Measurements from ENCODE around the gene SF3B3. TPM values are rescaled to one million over a fixed set of nuclear protein-coding genes. Genes with fewer than 3 reads are reported as not detected.

The SF3B3 gene
- total RNA-seq, 1 experiment from 2014 or later: 326 TPM

DNA sequence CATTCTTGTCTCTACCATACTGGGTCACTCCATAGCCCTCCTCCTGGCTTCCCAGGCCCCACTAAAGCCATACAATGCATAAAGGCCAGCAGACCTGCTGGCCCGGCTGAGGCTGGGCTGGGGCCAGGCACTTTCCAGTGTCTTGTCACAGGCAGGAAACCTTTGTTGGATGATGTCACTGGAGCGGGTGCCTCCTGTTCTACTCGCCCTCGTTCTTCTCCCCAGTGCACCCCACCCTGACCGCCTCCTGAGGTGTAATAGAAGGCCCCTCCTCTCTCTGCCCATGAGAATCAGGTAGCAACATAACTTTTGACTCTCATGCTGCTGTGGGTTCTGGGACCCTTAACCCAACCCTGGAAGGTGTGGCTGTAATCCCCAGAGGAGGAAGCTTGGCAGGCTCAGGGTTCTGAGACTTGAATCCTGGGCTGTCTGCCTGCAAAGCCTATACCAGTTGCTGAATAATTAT is 68.5 kb downstream of the SF3B3 start:
- H3F3A ChIP-seq (ENCODE audit: insufficient read depth, low read depth): peaks cover 7% of the 10 kb centered on the region; the same call in 1 of the 2 replicates
- H3K27ac ChIP-seq: no peak overlapping the region
- TF ChIP-seq EZH2 (IDR thresholded peaks at IDR 0.05; ENCODE audit: low read depth): no peak
- TF ChIP-seq, protein P1, sequence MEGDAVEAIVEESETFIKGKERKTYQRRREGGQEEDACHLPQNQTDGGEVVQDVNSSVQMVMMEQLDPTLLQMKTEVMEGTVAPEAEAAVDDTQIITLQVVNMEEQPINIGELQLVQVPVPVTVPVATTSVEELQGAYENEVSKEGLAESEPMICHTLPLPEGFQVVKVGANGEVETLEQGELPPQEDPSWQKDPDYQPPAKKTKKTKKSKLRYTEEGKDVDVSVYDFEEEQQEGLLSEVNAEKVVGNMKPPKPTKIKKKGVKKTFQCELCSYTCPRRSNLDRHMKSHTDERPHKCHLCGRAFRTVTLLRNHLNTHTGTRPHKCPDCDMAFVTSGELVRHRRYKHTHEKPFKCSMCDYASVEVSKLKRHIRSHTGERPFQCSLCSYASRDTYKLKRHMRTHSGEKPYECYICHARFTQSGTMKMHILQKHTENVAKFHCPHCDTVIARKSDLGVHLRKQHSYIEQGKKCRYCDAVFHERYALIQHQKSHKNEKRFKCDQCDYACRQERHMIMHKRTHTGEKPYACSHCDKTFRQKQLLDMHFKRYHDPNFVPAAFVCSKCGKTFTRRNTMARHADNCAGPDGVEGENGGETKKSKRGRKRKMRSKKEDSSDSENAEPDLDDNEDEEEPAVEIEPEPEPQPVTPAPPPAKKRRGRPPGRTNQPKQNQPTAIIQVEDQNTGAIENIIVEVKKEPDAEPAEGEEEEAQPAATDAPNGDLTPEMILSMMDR (conservative IDR thresholded peaks at IDR 0.05): no peak
- H3K9me2 ChIP-seq (ENCODE audit: insufficient read depth): no peaks in the 10 kb centered on the region; the same call in 1 of the 2 replicates
- 0 out of 2 replicates have a peak overlapping the region, but pooled peaks have one; percentile 19 for H3K4me2 ChIP-seq
- H3K79me2 ChIP-seq (ENCODE audit: low read depth): no peaks in the 10 kb centered on the region
- no peak overlapping the region; the same call in 1 of the 2 replicates for H2AFZ ChIP-seq
- ChIA-PET CTCF (no interaction called here), POLR2A (ENCODE audit: unreplicated experiment) (no interaction called here)
- H3K9me3 ChIP-seq (ENCODE audit: insufficient read depth, low read depth): no peaks in the 10 kb centered on the region
- H3K4me3 ChIP-seq: no peak overlapping the region
- peaks cover 9% of the 10 kb centered on the region; the same call in 1 of the 2 replicates for H3K4me1 ChIP-seq (replicated peaks; ENCODE audit: insufficient read depth)
- no peaks in the 10 kb centered on the region for H4K20me1 ChIP-seq (ENCODE audit: insufficient read depth)
- DNase-seq: peak; percentile 40 to 42
- intact Hi-C loops (cut with micrococcal nuclease; ENCODE audit: unreplicated experiment): no loop called here
- no peaks in the 10 kb centered on the region for H3K36me3 ChIP-seq (ENCODE audit: low read depth)
- BruUV-seq (replicated peaks): no TSS peak
- H3K27me3 ChIP-seq (ENCODE audit: insufficient read depth, low read depth): no peaks in the 10 kb centered on the region

DNA sequence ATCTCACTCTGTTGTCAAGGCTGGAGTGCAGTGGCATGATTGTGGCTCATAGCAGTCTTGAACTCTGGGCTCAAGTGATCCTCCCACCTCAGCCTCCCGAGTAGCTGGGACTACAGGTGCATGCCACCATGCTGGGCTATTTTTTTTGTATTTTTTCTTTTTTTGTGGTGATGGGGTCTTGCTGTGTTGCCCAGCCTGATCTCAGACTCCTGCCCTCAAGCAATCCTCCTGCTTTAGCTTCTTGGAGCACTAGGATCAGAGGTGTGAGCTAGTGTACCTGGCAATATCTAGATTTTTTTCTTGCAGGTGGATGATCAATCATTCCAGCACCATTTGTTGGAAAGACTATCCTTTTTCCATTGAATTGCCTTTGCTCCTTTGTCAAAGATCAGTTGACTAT is 69.9 kb downstream of the SF3B3 start:
- H3K9me3 ChIP-seq (ENCODE audit: insufficient read depth, low read depth): no peaks in the 10 kb centered on the region
- intact Hi-C loops (cut with micrococcal nuclease; ENCODE audit: unreplicated experiment): no loop called here
- no peak overlapping the region for H3K4me3 ChIP-seq
- H3K27ac ChIP-seq: no peak overlapping the region
- H2AFZ ChIP-seq: no peak overlapping the region
- DNase-seq: no peak
- peaks cover 9% of the 10 kb centered on the region; the same call in 1 of the 2 replicates for H3K4me1 ChIP-seq (replicated peaks; ENCODE audit: insufficient read depth)
- H3K79me2 ChIP-seq (ENCODE audit: low read depth): no peaks in the 10 kb centered on the region
- BruUV-seq (replicated peaks): no TSS peak
- no peak overlapping the region for H3K4me2 ChIP-seq
- CTCF ChIA-PET: no interaction called here
- peaks cover 7% of the 10 kb centered on the region; the same call in 1 of the 2 replicates for H3F3A ChIP-seq (ENCODE audit: insufficient read depth, low read depth)
- no peaks in the 10 kb centered on the region for H3K27me3 ChIP-seq (ENCODE audit: insufficient read depth, low read depth)
- TF ChIP-seq, protein P1 (conservative IDR thresholded peaks at IDR 0.05): no peak
- H3K9me2 ChIP-seq (ENCODE audit: insufficient read depth): no peaks in the 10 kb centered on the region; the same call in 1 of the 2 replicates
- POLR2A ChIA-PET (ENCODE audit: unreplicated experiment): no interaction called here
- no peaks in the 10 kb centered on the region for H4K20me1 ChIP-seq (ENCODE audit: insufficient read depth)
- no peaks in the 10 kb centered on the region for H3K36me3 ChIP-seq (ENCODE audit: low read depth)

DNA sequence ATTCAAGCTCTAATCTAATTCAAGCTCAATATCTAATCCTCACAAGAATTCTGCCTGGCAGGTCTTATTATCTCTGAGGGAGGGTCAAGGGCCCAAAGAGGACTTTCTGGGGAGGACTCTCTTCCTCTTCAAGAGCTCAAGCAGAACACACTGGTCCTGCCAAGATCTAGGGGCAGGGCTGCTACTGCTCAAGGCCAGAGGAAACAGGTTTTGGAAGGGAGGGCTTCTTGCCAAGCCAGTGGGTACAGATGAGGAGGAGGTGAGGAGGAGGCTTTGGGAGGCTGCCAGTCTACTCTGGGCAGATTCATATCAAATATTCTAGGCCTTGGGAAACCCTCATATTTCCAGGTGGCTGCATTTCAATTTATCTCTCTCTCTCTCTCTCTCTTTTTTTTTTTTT is 71.0 kb downstream of the SF3B3 start:
- Histone ChIP-seq H3K9me2 (ENCODE audit: insufficient read depth) (no peaks in the 10 kb centered on the region; the same call in 1 of the 2 replicates), H3K36me3 (ENCODE audit: low read depth) (no peaks in the 10 kb centered on the region), H3K4me3 (no peak overlapping the region), H3K27me3 (ENCODE audit: insufficient read depth, low read depth) (no peaks in the 10 kb centered on the region), H3K4me1 (replicated peaks; ENCODE audit: insufficient read depth) (peaks cover 9% of the 10 kb centered on the region; the same call in 1 of the 2 replicates), H3K27ac (no peak overlapping the region), H3K4me2 (no peak overlapping the region), H3K9me3 (ENCODE audit: insufficient read depth, low read depth) (no peaks in the 10 kb centered on the region), H4K20me1 (ENCODE audit: insufficient read depth) (no peaks in the 10 kb centered on the region), H3K79me2 (ENCODE audit: low read depth) (no peaks in the 10 kb centered on the region), H2AFZ (no peak overlapping the region), H3F3A (ENCODE audit: insufficient read depth, low read depth) (peaks cover 7% of the 10 kb centered on the region; the same call in 1 of the 2 replicates)
- ChIA-PET CTCF (no interaction called here), POLR2A (ENCODE audit: unreplicated experiment) (interaction anchor here (0.5 kb wide), 1 partner anchor 208 kb away, joined by 7 read pairs; no protein-coding TSS in a partner anchor)
- BruUV-seq (replicated peaks): no TSS peak
- TF ChIP-seq, protein P1 (conservative IDR thresholded peaks at IDR 0.05): no peak
- no peak for TF ChIP-seq EZH2 (IDR thresholded peaks at IDR 0.05; ENCODE audit: low read depth)
- intact Hi-C loops (cut with micrococcal nuclease; ENCODE audit: unreplicated experiment): no loop called here
- DNase-seq: peak; percentile 67 to 75

Data from PC-9 (cell line).